K562 (cell line): ENCODE results near the gene SAP130.

ENCODE experiments used
- CREB1 ChIP-seq, 2 experiments: sonication (generic) in 1 of 2; formaldehyde crosslinking in 1 of 2; IDR thresholded peaks; 2 replicates each; pipeline versions ENCODE4 v1.6.1 to v1.8.0; 2012 to 2022; ENCODE audit warnings: inconsistent platforms in 1 of 2, mild to moderate bottlenecking in 1 of 2, missing genetic modification reagents in 1 of 2, moderate library complexity in 1 of 2
- HCFC1 ChIP-seq: IDR thresholded peaks from 2 replicates; pipeline ENCODE4 v1.6.1; 2012; ENCODE audit warnings: low read depth, low read length, improper control_type of control experiment
- LEF1 ChIP-seq: fragments of 450-650 bp; IDR thresholded peaks from 2 replicates; pipeline ENCODE4 v1.6.1; 2016; ENCODE audit warnings: mild to moderate bottlenecking
- POLR2A ChIP-seq: fragments of 450-650 bp; conservative IDR thresholded peaks from 2 replicates; pipeline ENCODE4 v1.6.1; 2016
- SMC3 ChIP-seq: conservative IDR thresholded peaks from 2 replicates; pipeline ENCODE4 v1.6.1; 2011; ENCODE audit warnings: low read depth, low read length, improper control_type of control experiment; ENCODE audit not compliant: insufficient read depth
- SREBF2 ChIP-seq: sonication (generic); formaldehyde crosslinking; IDR thresholded peaks from 2 replicates; pipeline ENCODE4 v1.4.0; 2020; ENCODE audit warnings: mild to moderate bottlenecking, missing genetic modification reagents
- ZKSCAN8 ChIP-seq: fragments of 200-800 bp; sonication (Bioruptor generic); IDR thresholded peaks from 2 replicates; pipeline ENCODE4 v1.6.1; 2016; ENCODE audit warnings: missing genetic modification characterization, missing compliant biosample characterization
- TF ChIP-seq, protein P1 (sequence below): fragments of 250-450 bp; sonication (Bioruptor Pico); IDR thresholded peaks from 2 replicates; pipeline ENCODE4 v1.4.0; 2020
- TF ChIP-seq, protein P2 (sequence below), 3 experiments: IDR thresholded peaks in 2 of 3; conservative IDR thresholded peaks in 1 of 3; 2 replicates each; pipeline ENCODE4 v1.5.1; 2011 to 2012; ENCODE audit warnings: low read length in 3 of 3, mild to moderate bottlenecking in 3 of 3, control low read depth in 2 of 3, improper control_type of control experiment in 1 of 3, inconsistent platforms in 1 of 3, low read depth in 1 of 3, mixed read lengths in 1 of 3, moderate library complexity in 1 of 3; ENCODE audit not compliant: insufficient read depth in 2 of 3

DNA sequence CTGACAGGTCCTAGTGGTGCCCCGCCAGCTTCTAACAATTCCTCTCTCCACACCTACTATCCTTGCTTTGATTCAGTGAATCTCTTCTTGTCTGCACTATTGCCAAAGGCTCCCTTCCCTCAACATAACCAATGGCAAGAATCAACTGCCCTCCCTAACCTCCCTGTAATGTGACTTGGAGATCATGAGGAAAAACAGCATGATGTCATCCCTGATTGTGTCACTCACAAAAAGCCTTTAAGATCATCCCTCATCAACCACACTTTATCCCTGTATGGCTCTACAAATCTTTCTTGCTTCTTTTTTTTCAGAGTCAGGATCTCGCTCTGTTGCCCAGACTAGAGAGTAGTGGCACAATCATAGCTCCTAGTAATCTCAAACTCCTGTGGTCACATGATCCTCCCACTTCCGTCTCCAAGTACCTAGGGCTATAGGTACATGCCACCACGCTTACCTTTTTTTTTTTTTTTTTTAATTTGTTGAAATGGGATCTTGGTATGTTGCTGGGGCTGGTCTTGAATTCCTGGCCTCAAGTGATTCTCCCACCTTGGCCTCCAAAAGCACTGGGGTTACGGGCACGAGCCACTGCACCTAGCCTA lies 19.7 kb downstream of the SAP130 start:
- TF ChIP-seq, protein P1, sequence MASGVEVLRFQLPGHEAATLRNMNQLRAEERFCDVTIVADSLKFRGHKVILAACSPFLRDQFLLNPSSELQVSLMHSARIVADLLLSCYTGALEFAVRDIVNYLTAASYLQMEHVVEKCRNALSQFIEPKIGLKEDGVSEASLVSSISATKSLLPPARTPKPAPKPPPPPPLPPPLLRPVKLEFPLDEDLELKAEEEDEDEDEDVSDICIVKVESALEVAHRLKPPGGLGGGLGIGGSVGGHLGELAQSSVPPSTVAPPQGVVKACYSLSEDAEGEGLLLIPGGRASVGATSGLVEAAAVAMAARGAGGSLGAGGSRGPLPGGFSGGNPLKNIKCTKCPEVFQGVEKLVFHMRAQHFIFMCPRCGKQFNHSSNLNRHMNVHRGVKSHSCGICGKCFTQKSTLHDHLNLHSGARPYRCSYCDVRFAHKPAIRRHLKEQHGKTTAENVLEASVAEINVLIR = no peak
- TF ChIP-seq SMC3 = no peak
- TF ChIP-seq LEF1 = no peak
- TF ChIP-seq, protein P2, sequence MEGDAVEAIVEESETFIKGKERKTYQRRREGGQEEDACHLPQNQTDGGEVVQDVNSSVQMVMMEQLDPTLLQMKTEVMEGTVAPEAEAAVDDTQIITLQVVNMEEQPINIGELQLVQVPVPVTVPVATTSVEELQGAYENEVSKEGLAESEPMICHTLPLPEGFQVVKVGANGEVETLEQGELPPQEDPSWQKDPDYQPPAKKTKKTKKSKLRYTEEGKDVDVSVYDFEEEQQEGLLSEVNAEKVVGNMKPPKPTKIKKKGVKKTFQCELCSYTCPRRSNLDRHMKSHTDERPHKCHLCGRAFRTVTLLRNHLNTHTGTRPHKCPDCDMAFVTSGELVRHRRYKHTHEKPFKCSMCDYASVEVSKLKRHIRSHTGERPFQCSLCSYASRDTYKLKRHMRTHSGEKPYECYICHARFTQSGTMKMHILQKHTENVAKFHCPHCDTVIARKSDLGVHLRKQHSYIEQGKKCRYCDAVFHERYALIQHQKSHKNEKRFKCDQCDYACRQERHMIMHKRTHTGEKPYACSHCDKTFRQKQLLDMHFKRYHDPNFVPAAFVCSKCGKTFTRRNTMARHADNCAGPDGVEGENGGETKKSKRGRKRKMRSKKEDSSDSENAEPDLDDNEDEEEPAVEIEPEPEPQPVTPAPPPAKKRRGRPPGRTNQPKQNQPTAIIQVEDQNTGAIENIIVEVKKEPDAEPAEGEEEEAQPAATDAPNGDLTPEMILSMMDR (IDR thresholded peaks at IDR 0.05 in 2 of 3, conservative IDR thresholded peaks at IDR 0.05 in 1 of 3; ENCODE audit: insufficient read depth in 2 of 3, low read depth in 1 of 3, low read length in 3 of 3) = no peak
- TF ChIP-seq SREBF2 (CRISPR knock-in tag) = no peak
- TF ChIP-seq POLR2A = no peak
- TF ChIP-seq ZKSCAN8 (CRISPR knock-in tag) = no peak
- TF ChIP-seq HCFC1 = no peak
- TF ChIP-seq CREB1 (IDR thresholded peaks at IDR 0.05) = no peak
- no peak for TF ChIP-seq CREB1 (CRISPR knock-in tag; IDR thresholded peaks at IDR 0.05)
